SK-N-SH treated with all-trans-retinoic acid at 6 μM for 48 hours (cell line): Measurements from ENCODE around the gene MAP1S.

Experiments used
- ATAC-seq: fragments of 200-7000 bp; cut with Tn5 transposase; 3 replicates; pipeline ENCODE4 v1.9.1; 2020; ENCODE audit warnings: mild to moderate bottlenecking, moderate library complexity
- ARNTL ChIP-seq: fragments of 450-650 bp; formaldehyde crosslinking; IDR thresholded peaks from 2 replicates; pipeline ENCODE4 v1.5.0; 2020; ENCODE audit warnings: low read depth, mild to moderate bottlenecking, moderate library complexity, borderline replicate concordance
- BACH2 ChIP-seq: fragments of 250-450 bp; sonication (Bioruptor Pico); IDR thresholded peaks from 2 replicates; pipeline ENCODE4 v1.9.0; 2021; ENCODE audit warnings: mild to moderate bottlenecking, borderline replicate concordance
- CREB5 ChIP-seq: fragments of 250-450 bp; sonication (Bioruptor Pico); IDR thresholded peaks from 2 replicates; pipeline ENCODE4 v1.5.1; 2020; ENCODE audit warnings: low read depth, mild to moderate bottlenecking, moderate library complexity
- CSDC2 ChIP-seq: fragments of 250-450 bp; sonication (Bioruptor Pico); IDR thresholded peaks from 2 replicates; pipeline ENCODE4 v1.5.0; 2020; ENCODE audit warnings: mild to moderate bottlenecking, moderate library complexity
- ESRRG ChIP-seq: fragments of 250-450 bp; sonication (Bioruptor Pico); IDR thresholded peaks from 2 replicates; pipeline ENCODE4 v1.6.1; 2021; ENCODE audit warnings: mild to moderate bottlenecking
- GLIS3 ChIP-seq: fragments of 250-450 bp; sonication (Bioruptor Pico); IDR thresholded peaks from 2 replicates; pipeline ENCODE4 v1.5.0; 2020; ENCODE audit warnings: mild to moderate bottlenecking, moderate library complexity
- ISL1 ChIP-seq: fragments of 250-450 bp; sonication (Bioruptor Pico); IDR thresholded peaks from 2 replicates; pipeline ENCODE4 v2.1.2; 2022; ENCODE audit warnings: mild to moderate bottlenecking, moderate library complexity
- OSR1 ChIP-seq: fragments of 250-450 bp; sonication (Bioruptor Pico); IDR thresholded peaks from 2 replicates; pipeline ENCODE4 v1.8.0; 2022; ENCODE audit warnings: moderate library complexity, mild to moderate bottlenecking, inconsistent platforms
- PPARA ChIP-seq: fragments of 250-450 bp; sonication (Bioruptor Pico); IDR thresholded peaks from 2 replicates; pipeline ENCODE4 v1.5.0; 2020; ENCODE audit warnings: mild to moderate bottlenecking, borderline replicate concordance
- RARB ChIP-seq: fragments of 250-450 bp; sonication (Bioruptor Pico); IDR thresholded peaks from 2 replicates; pipeline ENCODE4 v1.8.0; 2021; ENCODE audit warnings: mild to moderate bottlenecking, moderate library complexity
- SNAI2 ChIP-seq: fragments of 250-450 bp; sonication (Bioruptor Pico); IDR thresholded peaks from 2 replicates; pipeline ENCODE4 v1.5.0; 2020; ENCODE audit warnings: mild to moderate bottlenecking, moderate library complexity
- TCF4 ChIP-seq: fragments of 250-450 bp; sonication (Bioruptor Pico); IDR thresholded peaks from 2 replicates; pipeline ENCODE4 v1.8.0; 2021; ENCODE audit warnings: mild to moderate bottlenecking, moderate library complexity, borderline replicate concordance
- TOX ChIP-seq: fragments of 250-450 bp; sonication (Bioruptor Pico); IDR thresholded peaks from 2 replicates; pipeline ENCODE4 v1.8.0; 2021; ENCODE audit warnings: mild to moderate bottlenecking, moderate library complexity, borderline replicate concordance
- TSHZ2 ChIP-seq: fragments of 250-450 bp; sonication (Bioruptor Pico); IDR thresholded peaks from 2 replicates; pipeline ENCODE4 v1.5.0; 2020; ENCODE audit warnings: mild to moderate bottlenecking, moderate library complexity
- ZC3H10 ChIP-seq: fragments of 250-450 bp; sonication (Bioruptor Pico); IDR thresholded peaks from 2 replicates; pipeline ENCODE4 v1.5.1; 2021; ENCODE audit warnings: mild to moderate bottlenecking, moderate library complexity
- ZFP3 ChIP-seq: fragments of 250-450 bp; sonication (Bioruptor Pico); IDR thresholded peaks from 2 replicates; pipeline ENCODE4 v1.5.0; 2020; ENCODE audit warnings: mild to moderate bottlenecking, moderate library complexity
- ZFP30 ChIP-seq: fragments of 450-650 bp; formaldehyde crosslinking; IDR thresholded peaks from 2 replicates; pipeline ENCODE4 v1.5.0; 2022; ENCODE audit warnings: mild to moderate bottlenecking, moderate library complexity
- ZNF565 ChIP-seq: fragments of 450-650 bp; formaldehyde crosslinking; conservative IDR thresholded peaks from 2 replicates; pipeline ENCODE4 v1.5.0; 2020; ENCODE audit warnings: low read depth, mild to moderate bottlenecking, moderate library complexity
- ZNF70 ChIP-seq: fragments of 450-650 bp; formaldehyde crosslinking; IDR thresholded peaks from 2 replicates; pipeline ENCODE4 v1.5.0; 2020; ENCODE audit warnings: mild to moderate bottlenecking, moderate library complexity
- ZNF8 ChIP-seq: fragments of 450-650 bp; formaldehyde crosslinking; IDR thresholded peaks from 2 replicates; pipeline ENCODE4 v1.5.0; 2020; ENCODE audit warnings: mild to moderate bottlenecking, moderate library complexity
- TF ChIP-seq, protein P1 (sequence below): fragments of 250-450 bp; sonication (Bioruptor Pico); IDR thresholded peaks from 2 replicates; pipeline ENCODE4 v1.5.1; 2021; ENCODE audit warnings: mild to moderate bottlenecking, moderate library complexity
- TF ChIP-seq, protein P2 (sequence below): fragments of 250-450 bp; sonication (Bioruptor Pico); IDR thresholded peaks from 2 replicates; pipeline ENCODE4 v1.8.0; 2020; ENCODE audit warnings: mild to moderate bottlenecking, moderate library complexity, borderline replicate concordance

MAP1S gene

DNA sequence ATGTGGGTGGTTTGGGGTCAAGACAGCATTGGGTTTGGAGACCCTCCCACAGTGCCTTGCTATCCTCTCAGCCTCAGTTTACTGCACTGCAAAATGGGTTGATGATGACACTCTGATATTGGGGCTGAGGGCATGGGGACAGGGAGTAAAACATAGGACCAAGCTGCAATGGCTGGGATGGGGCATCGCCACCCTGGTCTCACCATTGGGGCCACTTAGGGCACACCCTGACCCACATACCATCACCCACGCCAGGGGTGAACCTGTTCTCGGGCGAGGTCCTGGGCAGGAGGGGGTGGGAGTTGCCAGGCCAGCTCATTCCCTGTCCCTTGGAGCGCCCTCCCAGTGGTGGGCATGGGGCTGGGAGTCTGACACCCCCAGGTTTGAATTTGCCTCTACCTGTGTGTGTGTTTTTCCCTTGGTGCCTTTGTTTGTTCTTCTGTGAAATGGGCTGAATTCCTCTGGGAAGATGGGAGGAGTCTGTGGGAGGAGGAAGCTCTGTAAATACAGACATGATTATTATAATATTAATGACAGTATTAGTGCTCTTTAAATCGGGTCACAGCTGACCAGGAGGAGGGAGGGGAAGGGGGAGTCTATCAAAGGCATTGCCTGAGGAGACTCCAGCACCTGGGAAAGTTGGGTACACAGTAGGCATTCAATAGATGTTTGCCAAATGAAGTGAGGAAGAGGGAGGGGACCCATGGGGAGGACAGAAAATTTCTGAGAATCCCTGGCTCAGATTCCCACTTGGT, 29.8 kb downstream of the MAP1S start:
- no peak for TF ChIP-seq ZNF565
- no peak for TF ChIP-seq ARNTL (CRISPR knock-in tag)
- no peak for TF ChIP-seq ZNF8 (CRISPR knock-in tag)
- TF ChIP-seq BACH2 (CRISPR knock-in tag) = no peak
- TF ChIP-seq ESRRG (CRISPR knock-in tag) = no peak
- no peak for TF ChIP-seq CREB5 (CRISPR knock-in tag)
- TF ChIP-seq, protein P1, sequence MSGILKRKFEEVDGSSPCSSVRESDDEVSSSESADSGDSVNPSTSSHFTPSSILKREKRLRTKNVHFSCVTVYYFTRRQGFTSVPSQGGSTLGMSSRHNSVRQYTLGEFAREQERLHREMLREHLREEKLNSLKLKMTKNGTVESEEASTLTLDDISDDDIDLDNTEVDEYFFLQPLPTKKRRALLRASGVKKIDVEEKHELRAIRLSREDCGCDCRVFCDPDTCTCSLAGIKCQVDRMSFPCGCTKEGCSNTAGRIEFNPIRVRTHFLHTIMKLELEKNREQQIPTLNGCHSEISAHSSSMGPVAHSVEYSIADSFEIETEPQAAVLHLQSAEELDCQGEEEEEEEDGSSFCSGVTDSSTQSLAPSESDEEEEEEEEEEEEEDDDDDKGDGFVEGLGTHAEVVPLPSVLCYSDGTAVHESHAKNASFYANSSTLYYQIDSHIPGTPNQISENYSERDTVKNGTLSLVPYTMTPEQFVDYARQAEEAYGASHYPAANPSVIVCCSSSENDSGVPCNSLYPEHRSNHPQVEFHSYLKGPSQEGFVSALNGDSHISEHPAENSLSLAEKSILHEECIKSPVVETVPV (CRISPR knock-in tag) = no peak
- TF ChIP-seq CSDC2 (CRISPR knock-in tag) = no peak
- TF ChIP-seq, protein P2, sequence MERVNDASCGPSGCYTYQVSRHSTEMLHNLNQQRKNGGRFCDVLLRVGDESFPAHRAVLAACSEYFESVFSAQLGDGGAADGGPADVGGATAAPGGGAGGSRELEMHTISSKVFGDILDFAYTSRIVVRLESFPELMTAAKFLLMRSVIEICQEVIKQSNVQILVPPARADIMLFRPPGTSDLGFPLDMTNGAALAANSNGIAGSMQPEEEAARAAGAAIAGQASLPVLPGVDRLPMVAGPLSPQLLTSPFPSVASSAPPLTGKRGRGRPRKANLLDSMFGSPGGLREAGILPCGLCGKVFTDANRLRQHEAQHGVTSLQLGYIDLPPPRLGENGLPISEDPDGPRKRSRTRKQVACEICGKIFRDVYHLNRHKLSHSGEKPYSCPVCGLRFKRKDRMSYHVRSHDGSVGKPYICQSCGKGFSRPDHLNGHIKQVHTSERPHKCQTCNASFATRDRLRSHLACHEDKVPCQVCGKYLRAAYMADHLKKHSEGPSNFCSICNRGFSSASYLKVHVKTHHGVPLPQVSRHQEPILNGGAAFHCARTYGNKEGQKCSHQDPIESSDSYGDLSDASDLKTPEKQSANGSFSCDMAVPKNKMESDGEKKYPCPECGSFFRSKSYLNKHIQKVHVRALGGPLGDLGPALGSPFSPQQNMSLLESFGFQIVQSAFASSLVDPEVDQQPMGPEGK (CRISPR knock-in tag) = no peak
- no peak for TF ChIP-seq RARB (CRISPR knock-in tag)
- TF ChIP-seq SNAI2 = no peak
- TF ChIP-seq ZFP30 (CRISPR knock-in tag) = no peak
- TF ChIP-seq ZFP3 (CRISPR knock-in tag) = no peak
- TF ChIP-seq TOX (CRISPR knock-in tag) = no peak
- ATAC-seq = no peak

GRCh38 chr19:17749912-17750317, 30.6 kb downstream of the MAP1S start:
- no peak for TF ChIP-seq ZFP30 (CRISPR knock-in tag)
- no peak for TF ChIP-seq GLIS3 (CRISPR knock-in tag)
- no peak for TF ChIP-seq RARB (CRISPR knock-in tag)
- no peak for TF ChIP-seq ZC3H10 (CRISPR knock-in tag)
- TF ChIP-seq ZNF8 (CRISPR knock-in tag) = no peak
- TF ChIP-seq OSR1 (CRISPR knock-in tag) = no peak
- no peak for TF ChIP-seq PPARA (CRISPR knock-in tag)
- TF ChIP-seq TCF4 (CRISPR knock-in tag) = no peak
- no peak for TF ChIP-seq ZFP3 (CRISPR knock-in tag)
- TF ChIP-seq TOX (CRISPR knock-in tag) = no peak
- TF ChIP-seq, protein P1 (CRISPR knock-in tag) = no peak
- no peak for TF ChIP-seq CSDC2 (CRISPR knock-in tag)
- TF ChIP-seq ZNF565 = no peak
- no peak for TF ChIP-seq CREB5 (CRISPR knock-in tag)
- TF ChIP-seq ISL1 (CRISPR knock-in tag) = no peak
- no peak for TF ChIP-seq ZNF70
- no peak for TF ChIP-seq BACH2 (CRISPR knock-in tag)
- ATAC-seq = no peak

DNA sequence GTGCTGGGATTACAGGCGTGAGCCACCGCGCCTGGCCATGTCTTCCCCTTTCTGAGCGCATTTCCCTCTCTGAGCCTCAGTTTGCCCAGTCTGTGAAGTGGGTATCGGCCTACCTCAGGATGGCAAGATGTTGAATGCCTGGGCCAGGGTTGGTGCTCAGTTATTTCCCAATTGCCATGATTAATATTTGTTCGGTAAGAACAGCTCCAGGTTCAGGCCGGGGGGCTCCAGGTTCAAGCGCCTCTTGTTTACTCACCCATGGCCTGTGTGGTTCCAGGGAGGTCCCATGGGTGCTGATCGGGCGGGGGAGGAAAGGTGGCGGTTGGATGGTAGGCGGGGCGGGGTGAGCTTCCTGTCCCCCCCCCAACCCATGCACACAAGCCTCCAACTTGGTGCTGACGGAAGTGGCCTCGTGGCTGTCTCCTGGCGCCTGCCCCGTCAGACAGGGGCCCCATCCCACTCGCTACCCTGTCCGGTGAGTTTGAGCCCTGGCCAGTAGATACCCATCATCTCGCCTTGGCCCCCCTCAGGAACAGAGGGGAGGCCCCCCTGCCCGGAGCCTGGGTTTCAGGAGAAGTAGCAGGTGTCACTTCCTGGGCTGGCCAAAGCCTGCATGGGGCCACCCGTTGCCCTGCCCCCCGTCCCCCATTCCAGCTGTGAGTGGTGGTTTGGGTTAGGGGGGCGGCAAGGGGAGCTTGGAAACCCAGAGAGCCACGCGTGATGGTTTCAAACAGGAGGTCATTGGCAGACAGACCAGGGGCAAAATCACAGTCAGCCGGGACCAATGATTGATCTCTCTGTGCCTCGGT, 32.0 kb downstream of the MAP1S start, which contains the start of gene FCHO1:
Gene FCHO1 (plus strand): TSS at position 375 of the 809 bp plus-strand sequence. CDS start 3,688 bp downstream, outside the sequence.
- TF ChIP-seq TOX (CRISPR knock-in tag) = no peak
- TF ChIP-seq ESRRG (CRISPR knock-in tag) = no peak
- TF ChIP-seq ARNTL (CRISPR knock-in tag) = no peak
- TF ChIP-seq ZNF565 = no peak
- TF ChIP-seq TSHZ2 (CRISPR knock-in tag) = no peak
- no peak for TF ChIP-seq ZNF8 (CRISPR knock-in tag)
- TF ChIP-seq ZNF70 = no peak
- no peak for ATAC-seq
